Ammon's horn (tissue), 1 donor: ENCODE measurements around the gene TRNT1.

ENCODE experiments used
- DNase-seq: peaks from one replicate; pipeline ENCODE4 v3.0.0-alpha.2; 2016; ENCODE audit warnings: low spot score

TRNT1 gene

GRCh38 chr3:3126477-3127431, at the start of gene TRNT1:
TSS of gene TRNT1 (plus strand) at chr3:3126940. CDS start at chr3:3129041, 2,101 bp downstream.
- DNase-seq, result peak; percentile 97

- no peak for DNase-seq
These were observed 46.4 kb upstream of the TRNT1 start for GRCh38 chr3:3080309-3080708.

GRCh38 chr3:3081381-3082233, 45.1 kb upstream of the TRNT1 start:
- no peak for DNase-seq

- no peak for DNase-seq
These were observed 44.4 kb upstream of the TRNT1 start for GRCh38 chr3:3082234-3082924.

GRCh38 chr3:3084890-3085289, 41.9 kb upstream of the TRNT1 start:
- no peak for DNase-seq

GRCh38 chr3:3085782-3086181, 41.0 kb upstream of the TRNT1 start:
- no peak for DNase-seq

- DNase-seq, result no peak
These were observed 40.5 kb upstream of the TRNT1 start for GRCh38 chr3:3086239-3086638.

- no peak for DNase-seq
These were observed 39.5 kb upstream of the TRNT1 start for GRCh38 chr3:3087279-3087678.

- DNase-seq, result no peak
These were observed 38.8 kb upstream of the TRNT1 start for GRCh38 chr3:3087716-3088465.

GRCh38 chr3:3089017-3089416, 37.7 kb upstream of the TRNT1 start:
- no peak for DNase-seq

GRCh38 chr3:3097958-3098357, 28.8 kb upstream of the TRNT1 start:
- no peak for DNase-seq

GRCh38 chr3:3101660-3102458, 24.9 kb upstream of the TRNT1 start:
- no peak for DNase-seq

- no peak for DNase-seq
These were observed 24.0 kb upstream of the TRNT1 start for GRCh38 chr3:3102751-3103150.

GRCh38 chr3:3105246-3105645, 21.5 kb upstream of the TRNT1 start:
- no peak for DNase-seq

GRCh38 chr3:3105815-3106214, 20.9 kb upstream of the TRNT1 start:
- no peak for DNase-seq

GRCh38 chr3:3107181-3107580, 19.6 kb upstream of the TRNT1 start:
- no peak for DNase-seq

- no peak for DNase-seq
These were observed 18.9 kb upstream of the TRNT1 start for GRCh38 chr3:3107858-3108257.

- DNase-seq, result no peak
These were observed 17.1 kb upstream of the TRNT1 start for GRCh38 chr3:3109407-3110298.

- no peak for DNase-seq
These were observed 16.5 kb upstream of the TRNT1 start, which contains the start of gene IL5RA for GRCh38 chr3:3110299-3110630. TSS of gene IL5RA (minus strand) at chr3:3110374. CDS start at chr3:3104984, 5,390 bp downstream.
